Mucosa of rectum (tissue), 2 donors: ENCODE measurements around the gene TBC1D16.
A peak's percentile ranks its signal among the peaks of the same experiment; 100 is the strongest.

ENCODE experiments used
- H3K27ac ChIP-seq, 2 donors: one replicate each; pipeline ENCODE4 v1.7.0; 2013; ENCODE audit warnings: inconsistent platforms in 2 of 2, low read depth in 2 of 2, low read length in 2 of 2
- H3K27me3 ChIP-seq, 2 donors: one replicate each; pipeline ENCODE4 v1.7.0; 2013; ENCODE audit warnings: low read length in 2 of 2; ENCODE audit not compliant: control insufficient read depth in 2 of 2, insufficient read depth in 2 of 2
- H3K36me3 ChIP-seq, 2 donors: one replicate each; pipeline ENCODE4 v1.7.0; 2013; ENCODE audit warnings: low read length in 2 of 2; ENCODE audit not compliant: control insufficient read depth in 2 of 2, insufficient read depth in 2 of 2
- H3K4me1 ChIP-seq, 2 donors: one replicate each; pipeline ENCODE4 v1.7.0; 2013; ENCODE audit warnings: low read length in 2 of 2, mild to moderate bottlenecking in 1 of 2; ENCODE audit not compliant: control insufficient read depth in 2 of 2, insufficient read depth in 2 of 2
- H3K4me3 ChIP-seq, 2 donors: one replicate each; pipeline ENCODE4 v1.7.0; 2013; ENCODE audit warnings: low read length in 2 of 2
- H3K9ac ChIP-seq, 2 donors: one replicate each; pipeline ENCODE4 v1.7.0; 2013; ENCODE audit warnings: low read length in 2 of 2, low read depth in 1 of 2, mild to moderate bottlenecking in 1 of 2
- H3K9me3 ChIP-seq, 2 donors: one replicate each; pipeline ENCODE4 v1.7.0; 2013; ENCODE audit warnings: low read length in 2 of 2; ENCODE audit not compliant: control insufficient read depth in 2 of 2
- donor health status: healthy.
- donor health status: Normal muscosa, but diverticular disease.

TBC1D16 gene

DNA sequence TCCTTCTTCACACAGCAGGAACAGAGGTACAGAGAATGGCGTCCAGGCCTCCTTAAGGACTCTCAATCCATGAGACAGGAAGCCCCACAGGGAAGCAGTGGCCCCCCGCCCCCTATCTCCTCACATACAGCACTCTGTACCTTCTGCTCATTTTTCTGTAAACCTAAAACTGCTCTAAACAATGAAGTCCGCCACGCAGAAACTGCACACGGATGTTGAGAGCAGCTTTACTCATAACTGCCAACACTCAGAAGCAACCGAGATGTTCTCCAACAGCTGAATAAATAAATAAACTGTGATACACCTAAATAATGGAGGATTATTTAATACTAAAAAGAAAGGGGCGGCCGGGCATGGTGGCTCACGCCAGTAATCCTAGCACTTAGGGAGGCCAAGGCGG is 9.9 kb downstream of the TBC1D16 start:
- Histone ChIP-seq H3K4me1 (peaks cover 15 to 28% of the 10 kb centered on the region in 2 donors), H3K9ac (no peak overlapping the region), H3K9me3 (no peaks in the 10 kb centered on the region), H3K4me3 (no peak overlapping the region), H3K27me3 (no peaks in the 10 kb centered on the region), H3K36me3 (no peaks in the 10 kb centered on the region), H3K27ac (peak overlapping the region in 1 of 2 donors; percentile 16)

DNA sequence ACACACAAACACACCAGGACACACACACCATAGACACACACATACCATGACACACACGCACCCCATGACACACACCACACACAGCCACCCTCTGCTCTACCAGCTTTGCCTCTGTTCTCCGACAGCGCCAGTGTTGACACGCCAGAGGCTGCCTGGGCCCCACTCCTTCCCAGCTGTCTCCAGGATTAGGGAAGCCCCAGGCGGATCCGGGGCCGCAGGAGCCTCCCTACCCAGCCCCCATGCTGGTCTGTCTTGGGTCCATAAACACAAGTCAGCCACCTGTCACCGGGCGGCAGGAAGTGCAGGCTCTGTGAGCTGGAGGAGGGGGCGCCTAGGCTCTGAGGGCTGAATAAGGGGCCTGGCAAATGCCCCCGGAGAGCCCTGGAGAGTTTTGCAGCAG is 10.5 kb downstream of the TBC1D16 start:
- Histone ChIP-seq H3K27ac (peak overlapping the region in 1 of 2 donors; percentile 16), H3K4me1 (peaks cover 9 to 22% of the 10 kb centered on the region in 2 donors)

DNA sequence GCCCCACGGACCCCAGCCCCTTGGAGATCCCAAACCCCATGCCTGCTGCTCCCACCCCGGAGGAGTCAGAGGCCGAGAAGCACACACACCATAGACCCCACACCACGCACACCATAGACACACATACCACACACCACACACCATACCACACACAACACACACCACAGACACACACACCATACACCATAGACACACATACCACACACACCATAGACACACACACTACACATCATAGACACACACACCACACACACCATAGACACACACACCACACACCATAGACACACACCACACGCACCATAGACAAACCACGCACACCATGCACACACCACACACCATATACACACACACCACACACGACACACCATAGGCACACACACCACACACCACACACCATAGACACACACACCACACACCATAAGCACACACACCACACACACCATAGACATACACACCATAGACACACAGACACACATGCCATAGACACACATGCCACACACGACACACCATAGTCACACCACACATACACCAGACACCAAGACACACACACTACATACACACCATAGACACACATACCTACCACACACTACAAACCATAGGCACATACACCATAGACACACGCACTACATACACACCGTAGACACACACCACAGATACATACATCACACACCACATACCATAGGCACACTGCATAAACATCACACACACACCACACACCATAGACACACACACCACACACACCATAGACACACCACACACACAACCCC is 11.3 kb downstream of the TBC1D16 start:
- peak overlapping the region in 1 of 2 donors; percentile 16 for H3K9ac ChIP-seq
- peaks cover 8 to 19% of the 10 kb centered on the region in 2 donors for H3K4me1 ChIP-seq
- no peak overlapping the region for H3K27ac ChIP-seq
- H3K4me3 ChIP-seq, result peak overlapping the region; percentile 6 to 31
- no peaks in the 10 kb centered on the region for H3K27me3 ChIP-seq
- no peaks in the 10 kb centered on the region for H3K36me3 ChIP-seq
- H3K9me3 ChIP-seq, result no peaks in the 10 kb centered on the region

More for the DNA sequence above, 10.5 kb downstream of the TBC1D16 start:
- Histone ChIP-seq H3K27me3 (no peaks in the 10 kb centered on the region), H3K9me3 (no peaks in the 10 kb centered on the region), H3K36me3 (no peaks in the 10 kb centered on the region), H3K9ac (no peak overlapping the region), H3K4me3 (no peak overlapping the region)

DNA sequence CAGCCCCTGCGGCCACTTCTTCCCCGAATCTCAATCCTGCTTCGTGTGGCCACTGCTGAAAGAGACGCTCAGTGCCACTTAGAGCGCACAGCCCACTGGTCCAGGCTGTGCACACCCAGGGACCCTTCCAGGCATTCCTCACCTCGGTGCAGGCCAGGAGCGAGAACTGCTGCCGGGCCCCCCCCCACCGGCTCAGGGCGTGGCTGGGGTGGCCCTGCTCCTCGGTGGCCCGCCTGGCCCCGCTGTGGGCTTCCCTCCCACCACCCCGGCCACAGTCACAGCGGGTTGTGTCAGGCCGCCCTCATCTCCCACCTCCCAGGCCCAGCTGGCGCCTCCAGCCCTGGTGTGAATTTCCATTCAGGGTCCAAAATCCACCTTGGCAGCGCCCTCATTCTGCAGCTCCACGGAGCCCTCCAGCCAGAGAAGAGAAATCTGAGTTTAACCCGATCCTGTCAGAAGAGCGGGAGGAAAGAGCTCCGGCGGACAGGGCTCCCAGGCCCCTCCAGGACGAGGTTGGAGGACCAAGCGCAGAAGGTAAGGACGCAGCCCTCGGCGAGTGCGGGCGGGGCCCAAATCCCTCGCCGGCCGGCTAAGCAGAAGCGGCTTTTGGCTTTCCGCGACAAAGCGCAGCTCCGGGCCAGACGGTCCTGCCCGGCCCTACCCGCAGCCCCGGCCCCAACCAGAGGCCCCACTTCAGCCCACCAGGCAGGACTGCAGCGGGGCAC is 12.0 kb downstream of the TBC1D16 start:
- no peaks in the 10 kb centered on the region for H3K27me3 ChIP-seq
- no peaks in the 10 kb centered on the region for H3K36me3 ChIP-seq
- no peaks in the 10 kb centered on the region for H3K9me3 ChIP-seq
- no peak overlapping the region for H3K27ac ChIP-seq
- peaks cover 8 to 19% of the 10 kb centered on the region in 2 donors for H3K4me1 ChIP-seq
- peak overlapping the region; percentile 6 to 31 for H3K4me3 ChIP-seq
- H3K9ac ChIP-seq, result peak overlapping the region in 1 of 2 donors; percentile 16

DNA sequence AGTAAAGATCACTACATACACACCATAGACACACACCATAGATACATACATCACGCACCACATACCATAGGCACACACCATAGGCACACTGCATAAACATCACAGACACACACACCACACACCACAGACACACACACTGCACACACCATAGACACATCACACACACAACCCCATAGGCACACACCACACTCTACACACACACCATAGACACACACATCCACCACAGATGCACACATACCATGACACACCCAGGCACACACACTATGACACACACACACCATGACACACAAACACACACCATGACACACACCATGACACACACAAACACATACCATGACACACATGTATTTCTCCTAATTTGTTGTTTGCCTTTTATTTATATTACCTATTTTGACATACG is 14.1 kb downstream of the TBC1D16 start:
- peaks cover 8 to 19% of the 10 kb centered on the region in 2 donors for H3K4me1 ChIP-seq
- no peak overlapping the region for H3K9ac ChIP-seq
- H3K27ac ChIP-seq, result no peak overlapping the region
- H3K4me3 ChIP-seq, result no peak overlapping the region
- no peaks in the 10 kb centered on the region for H3K36me3 ChIP-seq
- no peaks in the 10 kb centered on the region for H3K9me3 ChIP-seq
- H3K27me3 ChIP-seq, result no peaks in the 10 kb centered on the region

DNA sequence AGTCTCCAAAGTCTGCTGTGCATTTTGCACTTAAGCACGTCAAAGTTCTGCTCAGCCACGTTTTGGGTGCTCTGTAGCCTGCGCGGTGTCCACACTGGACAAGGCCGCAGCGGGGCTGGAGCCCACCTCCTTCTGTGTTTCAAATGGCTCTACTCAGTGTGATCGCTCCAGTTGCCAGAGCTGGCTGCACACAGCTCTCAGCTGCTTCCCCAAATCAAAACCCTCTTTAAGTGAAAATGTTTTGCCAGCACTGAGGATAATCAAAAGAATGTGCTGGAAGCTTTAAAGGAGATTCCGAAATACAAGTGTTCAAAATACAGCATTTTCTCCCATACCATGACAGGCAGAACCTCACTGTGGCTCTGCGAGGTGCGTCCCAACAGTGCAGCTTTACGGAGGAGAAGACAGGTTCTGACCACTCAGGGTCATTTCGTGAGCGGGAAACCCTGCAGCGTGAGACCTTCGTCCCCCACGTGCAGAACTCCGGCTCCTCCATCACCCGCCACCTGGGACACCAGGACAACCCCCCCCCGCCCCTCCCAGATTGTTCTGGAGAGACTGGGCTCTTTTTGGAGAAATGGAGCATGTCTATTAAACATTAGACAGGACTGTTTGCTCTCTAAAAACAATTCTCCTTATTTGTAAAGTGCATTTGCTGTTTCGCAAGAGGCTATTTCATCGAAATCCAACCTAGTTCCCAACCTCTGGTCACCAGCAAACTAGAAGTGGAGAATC is 16.6 kb downstream of the TBC1D16 start:
- H3K9me3 ChIP-seq, result no peaks in the 10 kb centered on the region
- H3K27ac ChIP-seq, result no peak overlapping the region

DNA sequence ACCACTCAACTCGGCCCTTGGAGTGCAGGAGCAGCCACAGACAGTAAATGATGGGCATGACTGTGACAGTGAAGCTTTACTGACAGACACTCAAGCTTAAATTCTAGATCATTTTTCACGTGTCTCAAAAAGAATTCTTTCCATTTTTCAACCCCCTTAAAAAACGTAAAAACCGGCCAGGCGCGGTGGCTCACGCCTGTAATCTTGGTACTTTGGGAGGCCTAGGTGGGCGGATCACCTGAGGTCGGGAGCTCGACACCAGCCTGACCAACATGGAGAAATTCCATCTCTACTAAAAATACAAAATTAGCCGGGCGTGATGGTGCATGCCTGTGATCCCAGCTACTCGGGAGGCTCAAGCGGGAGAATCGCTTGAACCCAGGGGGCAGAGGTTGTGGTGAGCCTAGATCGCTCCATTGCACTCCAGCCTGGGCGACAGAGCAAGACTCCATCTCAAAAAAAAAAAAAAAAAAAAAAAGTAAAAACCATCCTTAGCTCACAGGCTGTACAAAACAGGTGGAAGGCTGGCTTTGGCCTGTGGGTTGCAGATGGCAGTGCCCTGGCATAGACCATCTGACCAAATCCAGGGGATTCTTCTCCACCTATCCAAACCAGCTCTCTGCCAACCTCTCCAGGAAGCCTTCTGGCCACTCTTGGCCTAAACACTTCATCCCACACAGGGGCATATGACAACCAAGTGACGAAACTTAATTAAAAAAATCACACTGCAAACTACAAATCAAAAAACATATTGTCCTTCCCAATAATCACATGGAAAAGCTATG is 18.3 kb downstream of the TBC1D16 start:
- no peak overlapping the region for H3K9ac ChIP-seq
- no peaks in the 10 kb centered on the region for H3K27me3 ChIP-seq
- H3K27ac ChIP-seq, result no peak overlapping the region
- no peak overlapping the region for H3K4me3 ChIP-seq
- H3K36me3 ChIP-seq, result peaks cover 5 to 7% of the 10 kb centered on the region in 2 donors
- H3K9me3 ChIP-seq, result no peaks in the 10 kb centered on the region
- no peaks in the 10 kb centered on the region for H3K4me1 ChIP-seq

More for the DNA sequence above, 16.6 kb downstream of the TBC1D16 start:
- Histone ChIP-seq H3K4me1 (peaks cover 4 to 6% of the 10 kb centered on the region in 2 donors), H3K27me3 (no peaks in the 10 kb centered on the region), H3K9ac (no peak overlapping the region), H3K36me3 (no peaks in the 10 kb centered on the region), H3K4me3 (no peak overlapping the region)

DNA sequence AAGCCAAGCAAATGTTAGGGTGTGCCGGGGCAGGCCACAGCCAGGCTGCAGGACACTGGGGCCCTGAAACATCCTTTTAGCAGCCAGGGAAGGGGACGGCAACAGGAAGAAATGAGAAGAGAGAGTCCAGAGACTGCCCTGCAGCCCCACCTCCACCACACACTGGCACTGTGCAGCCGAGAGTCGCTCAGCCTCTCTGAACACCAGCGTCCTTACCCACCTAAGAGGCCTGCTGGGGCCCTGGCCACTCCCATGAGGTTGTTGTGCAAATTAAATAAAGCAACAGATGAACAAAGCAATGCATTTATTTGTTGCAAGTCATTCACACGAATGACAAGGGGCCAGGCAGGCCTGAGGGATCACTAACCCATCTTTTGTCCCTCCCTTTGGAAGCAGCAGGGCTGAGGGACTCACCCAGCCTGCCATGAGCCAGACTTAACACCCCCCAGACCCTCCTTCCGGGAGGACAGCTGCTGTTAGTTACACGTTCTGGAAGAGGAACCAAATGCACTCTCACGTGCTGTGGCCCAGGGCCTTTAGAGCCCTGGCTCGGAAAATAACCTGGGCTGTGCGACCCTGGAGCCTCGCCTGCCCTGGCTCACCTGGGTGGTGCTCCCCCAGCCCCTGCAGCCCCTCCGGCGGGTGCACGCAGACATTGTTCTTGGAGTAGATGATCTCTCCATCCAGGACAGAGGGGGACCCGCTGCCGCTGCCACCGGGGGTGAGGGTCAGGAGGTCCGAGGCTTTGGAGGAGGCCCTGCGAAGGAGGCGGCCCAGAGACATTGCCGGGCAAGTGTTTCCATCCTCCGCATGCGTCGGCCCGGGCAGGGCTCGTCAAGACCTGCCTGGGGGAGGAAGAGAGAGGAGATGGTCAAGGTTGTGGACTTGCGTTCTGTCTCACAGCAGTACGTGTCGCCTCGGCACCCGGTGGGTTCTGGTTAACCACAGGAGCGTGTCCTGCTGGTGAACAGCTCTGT is 22.6 kb downstream of the TBC1D16 start:
- Histone ChIP-seq H3K4me1 (peaks cover 3 to 5% of the 10 kb centered on the region in 2 donors), H3K4me3 (no peak overlapping the region), H3K27me3 (no peaks in the 10 kb centered on the region), H3K36me3 (peaks cover 5 to 12% of the 10 kb centered on the region in 2 donors), H3K9me3 (no peaks in the 10 kb centered on the region), H3K27ac (no peak overlapping the region), H3K9ac (no peak overlapping the region)
